Amygdala (tissue), 56 donors: ENCODE measurements around the gene LMAN1.

Source experiments
- DNase-seq, 56 donors: peaks; one replicate each; lab custom pipeline; 2025; lab: John Stamatoyannopoulos, UW

The LMAN1 gene

DNA sequence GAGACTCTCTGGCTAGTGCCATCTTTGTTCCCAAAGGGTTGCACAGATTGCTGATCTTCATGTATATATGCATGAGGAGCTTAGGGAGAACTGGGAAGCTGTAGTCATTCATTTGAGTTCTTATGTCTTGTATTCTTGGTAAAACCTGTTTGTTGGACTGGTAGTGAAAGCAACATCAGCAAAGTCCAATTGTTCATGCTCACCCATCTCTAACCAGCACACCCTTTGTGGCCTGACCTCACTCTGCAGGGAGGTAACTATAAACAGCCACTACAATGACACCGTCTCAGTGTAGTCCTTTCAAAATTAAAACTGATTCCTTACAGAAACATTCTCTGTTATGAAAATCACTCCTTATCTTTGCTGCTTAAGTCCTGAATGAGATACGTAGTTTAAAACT is 13.9 kb upstream of the LMAN1 start:
- DNase-seq: no peak

DNA sequence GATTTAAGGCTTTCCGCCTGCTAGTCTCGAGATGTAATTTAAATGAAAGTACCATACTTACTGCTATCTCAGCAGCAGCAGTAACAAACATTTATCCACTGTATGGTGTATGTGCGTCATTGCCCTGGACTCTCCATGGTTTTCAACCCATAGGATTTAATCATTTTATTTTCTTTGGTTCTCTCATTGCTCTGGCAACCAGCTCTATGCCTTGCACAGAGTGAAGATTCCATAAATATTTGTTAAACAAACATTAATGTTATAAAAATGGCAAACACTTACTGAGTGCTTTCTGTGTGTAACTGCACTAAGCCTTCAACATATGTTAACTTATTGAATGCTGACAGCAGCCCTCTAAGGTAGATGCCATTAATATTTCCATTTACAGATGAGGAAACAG is 1.3 kb upstream of the LMAN1 start:
- DNase-seq: no peak

DNA sequence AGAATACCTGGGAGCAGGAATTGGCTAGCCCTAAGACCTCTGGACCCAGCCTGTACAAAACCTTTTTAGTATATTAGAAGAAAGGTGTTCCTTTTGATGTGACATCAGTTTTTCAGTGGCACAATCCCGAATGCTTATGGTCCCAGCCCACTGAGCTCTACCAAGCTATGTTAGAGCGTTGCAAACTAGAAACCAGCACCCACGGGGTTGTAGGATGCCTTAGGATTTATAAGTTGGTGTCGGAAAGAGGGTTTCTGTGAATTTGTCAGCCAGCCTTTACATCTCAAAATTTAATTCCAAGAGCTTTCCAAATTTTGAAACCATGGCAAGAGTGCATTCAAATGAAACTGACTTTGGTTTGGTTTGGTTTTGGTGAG is 499 bp upstream of the LMAN1 start:
- no peak for DNase-seq

DNA sequence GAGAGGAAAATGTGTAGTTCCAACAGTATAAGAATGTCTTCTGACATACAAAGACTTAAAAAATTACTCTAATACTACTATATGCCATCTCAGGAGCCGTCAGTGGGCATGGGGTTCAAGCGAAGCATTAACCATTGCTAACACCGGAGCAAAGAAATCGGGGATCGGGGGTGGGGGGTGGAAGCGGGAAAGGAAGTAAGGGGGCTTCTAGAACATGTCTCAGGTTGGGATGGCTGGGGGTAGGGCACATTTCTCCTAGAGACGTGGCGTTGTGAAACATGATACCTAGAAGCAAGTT is 702 bp downstream of the LMAN1 start:
- peak in 6 of 56 donors; percentile 3 to 38 (median 20) for DNase-seq

DNA sequence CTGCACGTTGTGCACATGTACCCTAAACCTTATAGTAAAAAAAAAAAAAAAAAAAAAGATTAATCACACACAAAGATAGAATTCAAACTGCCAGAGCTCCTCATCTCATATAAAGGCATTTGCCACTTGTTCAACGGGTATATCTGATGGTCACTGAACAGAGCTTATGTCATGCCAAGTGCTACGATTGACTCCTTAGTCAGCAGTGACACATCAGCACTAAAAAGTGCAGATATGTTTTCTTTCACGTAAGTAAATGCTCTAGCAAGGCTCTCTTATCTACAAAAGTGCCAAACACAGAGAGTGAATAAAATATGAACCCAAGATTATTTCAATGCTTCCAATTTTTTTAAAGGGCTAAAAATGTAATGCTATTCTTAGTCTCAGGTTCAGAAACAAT is 1.1 kb downstream of the LMAN1 start:
- no peak for DNase-seq

DNA sequence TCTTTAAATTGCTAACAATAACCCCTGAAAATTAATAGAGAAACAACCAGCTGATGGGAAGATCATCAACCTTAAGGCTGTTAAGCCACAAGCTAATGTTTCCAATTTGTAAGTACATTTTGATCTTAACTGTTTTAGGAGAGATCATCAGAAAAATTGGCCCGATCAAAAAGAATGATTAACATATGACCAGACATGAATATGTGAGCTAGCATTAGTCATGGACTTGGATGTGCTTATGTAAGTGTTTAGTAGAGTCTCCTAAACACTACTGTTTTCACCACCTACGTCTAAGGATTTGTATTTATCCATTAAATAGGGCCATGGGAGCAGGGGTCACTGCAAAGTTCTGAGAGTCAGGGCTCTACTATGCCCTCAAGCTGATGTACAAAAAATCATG is 4.3 kb downstream of the LMAN1 start:
- no peak for DNase-seq

DNA sequence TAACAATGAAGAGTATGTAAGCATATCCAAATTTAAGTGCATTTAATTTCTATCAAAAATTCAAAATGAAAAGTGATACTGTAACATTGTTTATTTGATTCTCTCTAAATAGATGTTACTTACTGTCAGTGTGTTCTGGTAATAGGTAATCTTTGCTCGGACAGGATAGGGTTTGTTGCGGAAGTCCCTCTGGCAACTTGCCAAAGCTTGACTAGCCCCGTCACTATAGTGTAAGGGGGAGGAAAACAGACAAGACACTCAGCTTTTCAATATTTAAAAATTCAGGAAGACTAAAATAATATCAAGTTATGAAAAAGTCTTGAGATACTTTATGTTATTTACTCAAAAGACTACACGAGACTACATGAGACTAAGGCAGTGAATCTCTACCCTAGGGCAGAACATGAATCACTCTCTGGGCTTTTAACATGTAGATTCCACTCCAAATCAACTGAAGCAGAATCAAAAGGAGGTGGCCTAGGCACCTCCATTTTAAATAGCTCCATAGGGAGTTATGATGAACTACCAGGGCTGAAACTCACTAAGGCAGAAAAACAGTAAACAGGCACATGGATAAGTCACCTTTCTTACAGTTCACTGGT is 5.9 kb downstream of the LMAN1 start:
- DNase-seq: no peak

DNA sequence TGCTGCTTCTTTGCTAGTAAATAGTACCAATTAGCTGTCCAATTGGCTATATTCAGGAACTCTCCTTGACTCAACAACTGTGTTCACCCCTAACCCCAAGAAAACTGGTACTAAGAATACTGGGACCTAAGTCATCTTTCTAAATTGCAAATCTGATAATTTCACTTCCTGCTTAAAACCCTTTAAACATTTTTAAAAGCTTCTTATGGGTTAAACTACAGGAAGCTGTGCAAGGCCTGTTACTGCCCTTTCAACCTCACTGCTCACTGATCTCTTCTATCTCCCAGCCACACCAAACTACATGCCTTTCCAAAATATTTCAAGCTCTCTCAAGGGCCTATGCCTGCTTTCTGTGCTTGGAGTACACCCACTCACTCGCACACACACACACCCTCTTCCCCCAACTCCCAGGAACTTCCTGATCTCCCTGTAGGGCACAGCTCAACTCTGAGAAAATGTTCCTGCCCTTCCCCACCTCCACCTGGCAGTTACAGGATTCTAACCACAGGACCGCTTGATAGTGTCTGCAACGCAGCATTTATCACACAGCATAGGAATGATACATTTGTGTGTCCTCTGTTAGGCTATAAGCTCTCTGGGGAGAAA is 6.7 kb downstream of the LMAN1 start:
- no peak for DNase-seq

DNA sequence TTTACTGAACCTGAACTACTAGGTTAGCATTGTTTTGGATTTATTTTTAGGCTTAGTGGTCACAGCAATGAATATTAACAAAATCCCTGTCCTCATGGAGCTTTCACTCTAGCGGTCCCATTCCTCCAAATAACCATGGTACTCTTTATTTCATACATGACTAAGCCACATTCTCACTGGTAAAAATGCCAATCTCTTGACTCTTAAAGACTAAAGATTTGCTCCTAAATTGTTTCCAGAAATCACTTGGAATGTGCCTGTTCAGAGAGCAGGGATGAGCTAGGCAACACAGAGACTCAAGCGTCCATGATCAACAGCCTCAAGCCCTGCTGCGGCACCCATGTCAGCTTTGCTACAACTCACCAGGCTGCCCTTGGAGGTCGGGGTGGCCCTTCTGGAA is 13.5 kb downstream of the LMAN1 start:
- DNase-seq: no peak

DNA sequence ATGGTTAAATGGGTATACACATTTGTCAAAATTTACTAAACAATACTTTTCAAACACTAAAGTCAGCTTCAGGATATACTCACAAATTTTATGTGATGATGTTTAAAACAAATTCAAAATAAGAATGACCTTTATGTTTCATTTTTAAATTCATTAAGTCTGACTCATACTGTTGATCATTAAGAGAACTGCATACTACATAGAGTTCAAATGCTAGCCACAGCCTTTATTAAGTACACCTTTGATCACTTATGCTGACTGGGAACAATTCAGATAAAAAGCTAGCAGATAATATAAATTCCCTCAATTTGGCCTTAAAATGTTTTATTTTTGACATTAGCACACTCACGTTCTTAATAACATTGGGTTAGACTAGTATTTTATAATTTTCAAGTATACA is 14.1 kb downstream of the LMAN1 start:
- DNase-seq: no peak

DNA sequence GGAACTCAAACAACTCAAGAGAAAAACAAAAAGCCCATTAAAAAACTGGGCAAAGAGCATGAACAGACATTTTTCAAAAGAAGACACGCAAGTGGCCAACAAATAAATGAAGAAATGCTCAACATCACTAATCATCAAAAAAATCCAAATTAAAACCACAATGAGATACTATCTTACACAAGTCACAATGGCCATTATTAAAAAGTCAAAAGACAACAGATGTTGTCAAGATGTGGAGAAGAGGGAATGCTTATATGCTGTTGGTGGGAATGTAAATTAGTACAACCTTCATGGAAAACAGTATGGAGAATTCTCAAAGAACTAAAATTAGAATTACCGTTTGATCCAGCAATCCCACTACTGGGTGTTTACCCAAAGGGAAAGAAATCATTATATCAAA is 15.1 kb downstream of the LMAN1 start:
- no peak for DNase-seq

DNA sequence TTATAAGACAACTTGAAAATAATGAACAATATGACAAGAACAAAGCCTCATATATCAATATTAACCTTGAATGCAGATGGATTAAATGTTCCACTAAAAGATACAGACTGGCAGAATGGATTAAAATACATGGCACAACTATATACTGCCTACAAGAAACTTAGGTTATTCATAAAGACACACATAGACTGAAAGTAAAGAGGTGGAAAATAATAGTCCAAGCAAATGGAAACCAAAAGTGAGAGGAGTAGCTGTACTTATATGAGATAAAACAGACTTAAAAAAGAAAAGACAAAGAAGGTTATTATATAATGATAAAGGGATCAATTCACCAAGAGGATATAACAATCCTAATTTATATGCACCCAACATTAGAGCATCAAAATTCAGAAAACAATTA is 18.2 kb downstream of the LMAN1 start:
- no peak for DNase-seq

DNA sequence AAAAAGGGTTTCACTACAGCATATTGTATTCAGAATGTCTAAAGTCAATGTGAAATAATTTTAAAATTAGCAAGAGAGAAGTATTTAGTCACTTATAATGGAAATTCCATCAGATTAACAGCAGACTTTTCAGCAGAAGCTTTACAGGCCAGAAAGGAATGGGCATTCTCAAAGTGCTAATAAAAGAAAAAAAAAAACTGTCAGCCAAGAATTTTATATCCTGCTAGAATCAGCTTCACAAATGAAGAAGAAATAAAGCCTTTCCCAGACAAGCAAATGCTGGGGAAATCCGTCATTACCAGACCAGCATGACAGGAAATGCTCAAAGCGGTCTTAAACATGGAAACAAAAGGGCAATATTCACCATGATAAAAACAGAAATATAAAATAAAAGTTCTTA is 18.8 kb downstream of the LMAN1 start:
- DNase-seq: no peak

DNA sequence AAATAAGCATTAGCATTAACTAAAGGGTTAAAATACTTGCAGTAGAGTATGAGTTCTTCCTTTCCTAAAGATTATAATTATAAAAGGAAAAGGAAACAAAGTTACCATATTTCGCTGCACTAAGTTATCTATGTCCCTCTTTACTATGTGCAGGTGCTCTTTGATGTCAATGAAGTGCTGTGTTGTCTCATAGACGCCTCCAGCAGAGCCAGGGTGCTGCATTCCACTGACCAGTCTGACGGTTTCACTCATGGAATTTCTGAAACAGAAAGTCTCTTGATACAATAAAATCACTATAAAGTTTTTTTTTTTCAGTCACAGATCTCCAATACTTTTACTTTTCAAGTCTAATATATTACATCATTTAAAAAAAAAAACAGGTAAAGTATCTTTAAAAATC is 26.1 kb downstream of the LMAN1 start:
- no peak for DNase-seq

DNA sequence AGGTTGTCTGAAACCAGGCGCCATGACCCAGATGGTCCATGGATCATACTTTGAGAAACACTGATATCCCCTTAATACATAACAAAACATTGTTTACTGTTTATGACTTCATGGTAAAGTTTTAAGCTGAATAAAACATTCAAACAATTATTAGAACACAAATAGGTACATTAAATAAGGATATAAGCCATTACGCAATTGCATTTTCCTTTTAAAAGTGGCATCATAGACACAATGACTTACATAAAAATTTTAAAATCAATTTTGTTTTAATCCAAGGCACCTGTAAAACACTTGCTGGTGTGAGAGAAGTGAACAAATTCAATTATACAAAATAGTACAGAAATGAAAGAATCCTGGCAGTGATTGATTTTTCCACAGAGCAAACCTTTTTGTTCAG is 30.4 kb downstream of the LMAN1 start:
- DNase-seq: no peak

DNA sequence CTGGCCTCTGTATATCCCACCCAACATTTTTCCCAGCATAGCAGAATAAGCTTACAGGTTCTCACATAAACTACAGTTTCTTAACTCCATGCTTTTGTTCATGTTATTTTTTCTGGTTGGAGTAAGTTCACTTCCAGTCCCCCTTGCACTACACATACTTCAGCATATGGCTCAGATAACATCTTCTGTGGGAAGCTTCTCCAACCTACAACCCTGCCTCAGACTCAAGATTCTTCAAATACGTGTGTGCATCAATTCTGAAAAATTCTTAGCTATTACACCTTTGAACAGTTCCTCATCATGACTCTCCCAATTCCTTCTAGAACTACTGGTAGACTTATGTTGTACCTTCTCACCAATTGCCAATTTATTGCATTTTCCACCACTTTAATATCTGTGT is 33.1 kb downstream of the LMAN1 start:
- DNase-seq: no peak

DNA sequence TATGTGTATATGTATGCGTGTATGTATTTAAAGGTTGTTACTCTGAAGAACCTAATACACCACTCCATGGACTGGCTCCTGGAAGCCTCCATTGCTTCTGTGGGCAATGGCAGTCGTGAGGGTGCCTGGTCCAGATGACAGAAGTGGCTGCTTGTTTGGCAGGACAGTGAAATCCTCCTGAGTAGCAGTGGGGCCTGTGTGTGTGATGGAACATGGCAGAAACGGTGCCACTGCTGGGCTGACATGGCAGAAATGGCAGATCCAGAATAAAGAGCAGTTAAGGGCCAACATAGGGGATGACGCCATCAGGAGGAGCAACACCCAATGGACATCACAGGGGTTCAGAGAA is 34.5 kb downstream of the LMAN1 start:
- no peak for DNase-seq

DNA sequence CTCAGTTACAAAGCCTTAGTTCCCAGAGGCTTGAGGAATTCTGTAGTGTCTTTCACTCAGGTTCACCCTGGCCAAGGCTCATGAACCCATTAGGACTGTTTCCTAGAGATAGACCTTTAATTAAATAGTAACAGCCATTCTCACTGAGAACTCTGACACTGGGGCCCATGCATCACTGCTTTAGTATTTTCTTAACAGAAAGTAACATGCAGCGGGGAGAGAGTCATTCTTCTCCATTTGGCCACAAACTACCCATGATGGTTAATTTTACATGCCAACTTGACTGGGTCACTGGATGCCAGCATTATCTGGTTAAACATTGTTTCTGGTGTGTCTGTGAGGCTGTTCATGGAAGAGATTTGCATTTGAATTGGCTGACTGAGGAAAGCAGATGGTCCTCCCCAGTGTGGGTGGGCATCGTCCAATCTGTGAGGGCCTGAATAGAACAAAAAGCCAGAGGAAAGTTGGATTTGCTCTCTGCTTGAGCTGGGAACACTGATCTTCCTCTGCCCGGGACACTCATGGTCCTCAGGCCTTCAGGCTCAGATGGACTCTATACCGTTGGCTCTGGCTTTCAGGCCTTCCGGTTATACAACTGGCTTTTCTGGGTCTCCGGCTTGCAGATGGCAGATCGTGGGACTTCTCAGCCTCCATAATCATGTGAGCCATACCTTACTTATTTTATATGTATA is 35.0 kb downstream of the LMAN1 start:
- DNase-seq: no peak

DNA sequence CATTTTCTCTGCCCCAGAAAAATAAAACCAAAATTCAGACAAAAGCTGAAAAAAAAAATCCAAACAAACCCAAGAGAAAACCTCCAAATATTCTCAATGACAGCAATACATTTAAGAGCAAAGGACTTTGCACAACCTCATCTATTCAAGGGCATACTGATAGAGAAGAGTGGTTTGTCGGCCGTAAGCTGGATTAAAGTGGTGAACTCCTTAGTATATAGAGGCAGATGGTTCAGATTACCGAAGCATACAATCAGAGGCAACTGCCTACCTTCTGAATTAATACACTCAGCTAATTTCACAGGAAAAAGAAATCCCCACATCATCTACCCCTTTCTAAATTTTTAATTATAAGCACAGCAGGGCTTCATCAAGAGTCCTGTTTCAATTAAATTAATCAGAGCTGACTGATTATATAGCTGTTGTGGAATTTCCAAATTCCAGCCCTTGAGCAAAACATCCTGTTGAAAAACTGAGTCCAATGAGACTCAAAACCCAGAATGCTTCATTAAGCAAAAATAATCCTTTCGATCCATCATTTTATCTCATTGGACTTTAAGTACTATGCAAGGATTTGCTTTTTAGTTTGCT is 40.5 kb downstream of the LMAN1 start, which contains the start of gene CPLX4:
Gene CPLX4 (minus strand): TSS at position 190 of the 591 bp plus-strand sequence. CDS start 187 bp downstream, at position 3.
- DNase-seq: no peak

DNA sequence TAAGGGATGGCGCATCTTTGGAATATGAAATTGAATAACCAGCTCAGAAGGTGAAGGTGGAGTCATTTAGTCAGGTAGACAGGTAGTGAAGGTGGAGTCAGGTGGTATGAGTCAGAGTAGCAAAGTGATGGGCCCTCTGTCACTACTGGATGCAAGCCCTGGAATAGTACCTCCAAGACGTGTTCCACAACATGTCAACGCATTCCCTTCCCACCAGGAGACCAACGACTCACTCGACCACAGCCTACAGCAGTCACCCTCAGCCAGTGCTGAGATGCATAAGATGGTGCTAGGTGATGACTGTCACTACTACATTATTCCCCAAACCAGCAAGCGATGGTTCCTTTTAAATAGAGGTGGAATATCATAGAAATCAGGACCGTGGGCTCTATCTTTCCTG is 47.4 kb downstream of the LMAN1 start:
- no peak for DNase-seq

DNA sequence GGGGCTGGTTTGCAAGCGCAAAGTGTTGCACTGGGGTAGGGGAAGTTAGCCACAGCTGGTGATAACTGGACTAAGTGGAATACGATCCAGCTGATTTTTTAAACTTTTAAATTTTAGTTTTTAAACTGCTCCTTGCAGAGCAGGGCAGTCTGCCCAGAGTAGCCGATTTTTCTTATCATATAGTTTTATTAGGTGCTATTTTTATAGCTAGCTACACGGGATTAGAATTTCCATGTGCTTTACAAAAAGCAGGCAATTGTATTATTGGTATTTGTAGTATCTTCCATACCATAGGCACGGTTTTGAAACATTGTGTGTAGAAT is 50.2 kb downstream of the LMAN1 start:
- no peak for DNase-seq

DNA sequence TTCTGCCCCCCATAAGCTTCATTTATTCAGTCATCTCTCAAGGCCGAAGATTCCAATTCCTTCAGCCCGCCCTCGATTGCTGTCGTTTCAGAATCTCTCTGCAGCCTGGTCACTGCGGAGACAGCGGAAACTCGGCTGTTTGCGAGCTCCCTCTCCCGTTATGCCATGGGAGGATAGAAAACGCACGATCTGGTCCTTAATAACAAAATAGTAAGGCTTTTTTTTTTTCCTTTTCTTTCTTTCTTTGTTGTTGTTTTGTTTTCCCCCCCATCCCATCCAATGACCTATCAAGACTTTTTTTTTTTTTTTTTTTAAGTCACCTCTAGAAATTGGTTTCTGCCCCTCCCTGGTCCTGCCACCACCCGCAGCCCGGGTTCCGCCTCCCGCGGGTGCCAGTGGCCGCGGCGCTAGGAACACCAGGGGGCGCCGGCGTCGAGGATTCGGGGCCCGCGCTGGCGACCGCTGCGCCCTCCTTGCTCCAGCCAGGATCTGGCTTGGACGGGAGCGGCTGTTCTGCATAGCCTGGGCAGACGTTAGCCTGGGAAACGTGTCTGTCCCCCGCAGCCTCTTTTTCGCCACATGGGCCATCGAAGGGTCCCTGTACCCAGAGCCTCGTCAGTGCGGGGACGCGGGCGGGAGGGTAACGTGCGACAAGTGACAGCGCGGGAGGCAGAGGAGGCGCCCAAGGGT is 50.7 kb downstream of the LMAN1 start:
- peak in 43 of 56 donors; percentile 3 to 78 (median 31) for DNase-seq
